ENCODE data around the gene COL6A5.
"Not testable (repeated sequence)": the region's sequence is repeated elsewhere in the genome, so short reads cannot be mapped to it uniquely, and the experiment has no call there.

Gene COL6A5

GRCh38 chr3:130345487-130346079, at the start of gene COL6A5:
TSS of gene COL6A5 (plus strand) at chr3:130345672. CDS start at chr3:130373639, 27,967 bp downstream.
- no peak for DNase-seq

DNA sequence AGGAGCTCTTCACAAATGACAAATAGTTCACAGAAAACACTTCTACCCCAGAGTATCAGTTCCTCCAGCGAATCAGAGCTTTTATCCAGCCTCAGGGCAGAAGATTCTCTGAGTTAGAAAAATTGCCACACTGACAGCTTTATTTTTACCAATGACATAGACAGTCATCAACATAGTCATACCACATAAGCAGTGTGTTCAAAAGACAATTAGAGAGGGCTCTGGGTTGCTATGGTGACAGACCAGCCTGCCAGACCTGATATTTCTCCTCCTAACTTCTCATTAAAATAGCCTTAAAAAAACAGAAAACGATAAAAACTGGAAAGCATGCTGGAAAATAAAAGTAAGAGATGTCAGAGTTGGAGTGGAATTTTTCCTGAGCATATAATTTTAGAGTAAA, 45.9 kb upstream of the COL6A5 start:
- no peak for DNase-seq

- DNase-seq: no peak
These were observed 44.6 kb upstream of the COL6A5 start for GRCh38 chr3:130300888-130301287.

DNA sequence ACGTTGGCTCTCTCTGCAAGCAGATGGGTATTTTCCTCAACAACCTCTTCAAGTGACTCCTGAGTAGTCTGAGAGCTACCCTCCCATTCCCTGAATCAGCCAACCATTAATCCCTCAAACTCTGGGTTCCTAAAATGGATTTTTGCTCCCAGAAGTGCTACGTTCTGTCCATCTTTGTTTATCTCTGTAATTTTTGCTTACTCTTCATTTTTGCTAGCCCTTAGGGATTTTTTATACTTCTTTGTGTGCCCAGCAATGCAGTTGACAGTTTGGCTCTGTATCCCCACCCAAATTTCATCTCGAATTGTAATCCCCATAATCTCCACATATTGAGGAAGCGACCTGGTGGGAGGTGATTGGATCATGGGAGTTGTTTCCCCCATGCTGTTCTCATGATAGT, 35.4 kb upstream of the COL6A5 start:
- no peak for DNase-seq

DNA sequence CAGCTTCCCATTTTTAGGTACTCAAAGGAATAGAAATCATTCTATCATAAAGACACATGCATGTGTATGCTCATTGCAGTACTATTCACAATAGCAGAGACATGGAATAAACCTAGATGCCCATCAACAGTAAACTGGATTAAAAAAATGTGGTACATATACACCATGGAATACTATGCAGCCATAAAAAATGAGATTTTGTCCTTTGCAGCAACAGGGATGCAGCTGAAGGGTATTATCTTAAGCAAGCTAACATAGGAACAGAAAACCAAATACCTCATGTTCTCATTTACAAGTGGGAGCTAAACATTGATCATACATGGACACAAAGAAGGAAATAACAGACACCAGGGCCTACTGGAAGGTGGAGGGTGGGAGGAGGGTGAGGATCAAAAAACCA, 33.1 kb upstream of the COL6A5 start:
- DNase-seq: no peak

- DNase-seq: no peak
These were observed 29.3 kb upstream of the COL6A5 start for GRCh38 chr3:130316169-130316568.

DNA sequence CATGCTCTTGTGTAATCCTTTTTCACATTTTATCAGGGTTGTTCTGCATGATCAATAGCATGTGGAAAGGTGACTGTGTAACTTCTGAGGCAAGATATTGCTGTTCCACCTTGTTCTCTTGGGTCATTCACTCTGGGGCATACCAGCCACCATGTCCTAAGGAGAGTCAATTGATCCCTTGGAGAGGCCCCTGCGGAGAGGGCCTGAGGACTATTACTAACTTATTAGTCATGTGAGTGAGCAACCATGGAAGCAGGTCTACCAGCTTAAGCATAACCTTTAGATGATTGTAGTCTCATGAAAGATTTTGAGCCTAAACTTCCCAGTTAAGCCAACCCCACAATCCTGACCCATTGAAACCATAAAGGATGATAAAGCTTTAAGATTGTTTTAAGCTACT, 22.0 kb upstream of the COL6A5 start:
- DNase-seq: no peak

GRCh38 chr3:130340766-130341165, 4.7 kb upstream of the COL6A5 start:
- no peak for DNase-seq

- DNase-seq: no peak
These were observed 4.1 kb upstream of the COL6A5 start for GRCh38 chr3:130341388-130341787.

GRCh38 chr3:130341882-130342281, 3.6 kb upstream of the COL6A5 start:
- no peak for DNase-seq

DNA sequence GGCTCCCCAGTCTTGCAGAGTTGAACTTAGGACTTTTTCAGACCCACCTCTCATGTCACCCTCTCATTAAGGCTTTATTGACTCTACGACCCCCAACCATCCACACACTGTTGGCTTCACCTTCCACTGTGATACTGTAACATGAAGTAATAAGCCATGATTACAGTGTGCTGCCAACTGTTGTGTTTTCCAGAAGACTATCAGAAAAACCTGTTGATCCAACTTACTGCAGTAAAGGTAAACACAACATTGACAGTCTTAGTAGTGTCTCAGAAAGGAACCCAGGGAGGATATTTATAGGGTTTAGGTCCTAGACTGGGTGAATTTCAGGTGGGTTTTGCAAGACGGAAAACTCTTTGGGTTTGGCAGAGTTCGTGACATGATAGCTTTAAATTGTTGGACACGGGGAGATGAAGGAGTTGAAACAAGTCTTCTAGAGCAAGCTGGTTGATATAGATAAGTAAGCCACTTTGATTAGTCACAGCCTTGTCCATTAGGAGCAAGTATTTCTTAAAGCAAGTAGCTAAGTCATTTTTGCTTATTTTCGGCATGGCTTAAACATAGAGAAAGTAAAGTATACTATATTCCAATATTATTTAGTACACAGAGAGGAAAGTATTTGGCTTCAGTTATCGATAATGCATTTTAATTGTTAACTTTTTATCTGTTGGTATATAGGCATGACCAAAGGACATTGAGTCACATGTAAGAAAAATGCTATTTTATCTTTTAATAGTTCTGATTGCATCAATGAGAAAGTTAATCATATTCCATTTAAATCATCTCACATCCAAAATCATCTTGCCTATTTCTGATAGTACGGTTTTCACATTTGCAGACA, 2.4 kb upstream of the COL6A5 start:
- DNase-seq: no peak

DNA sequence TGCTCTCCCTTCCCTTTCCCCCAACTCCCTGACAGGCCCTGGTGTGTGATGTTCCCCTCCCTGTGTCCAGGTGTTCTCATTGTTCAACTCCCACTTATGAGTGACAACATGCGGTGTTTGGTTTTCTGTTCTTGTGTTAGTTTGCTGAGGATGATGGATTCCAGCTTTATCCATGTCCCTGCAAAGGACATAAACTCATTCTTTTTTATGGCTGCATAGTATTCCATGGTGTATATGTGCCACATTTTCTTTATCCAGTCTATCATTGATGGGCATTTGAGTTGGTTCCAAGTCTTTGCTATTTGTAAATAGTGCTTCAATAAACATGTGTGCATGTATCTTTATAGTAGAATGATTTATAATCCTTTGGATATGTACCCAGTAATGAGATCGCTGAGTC, 2.8 kb downstream of the COL6A5 start:
- not testable (repeated sequence) for DNase-seq

DNA sequence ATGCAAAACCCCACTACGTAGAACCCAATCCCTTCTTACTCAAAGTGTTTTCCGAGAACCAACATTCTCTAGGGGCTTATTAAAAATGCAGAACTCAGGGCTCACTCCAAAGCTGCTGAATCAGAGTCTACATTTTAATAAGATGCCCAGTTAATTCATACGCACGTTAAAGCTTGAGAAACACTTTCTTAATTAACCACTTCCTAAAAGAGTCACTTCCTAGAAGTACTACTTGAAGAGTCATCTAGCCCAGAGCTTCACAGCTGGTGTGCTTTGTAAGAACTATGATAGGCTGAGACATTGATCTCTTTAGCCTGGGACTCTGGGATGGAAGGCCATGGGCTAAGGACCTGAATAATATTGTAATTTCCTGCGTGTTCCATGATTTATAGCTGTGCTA, 9.0 kb downstream of the COL6A5 start:
- DNase-seq: no peak

- no peak for DNase-seq
These were observed 28.6 kb downstream of the COL6A5 start for GRCh38 chr3:130374033-130374432.

- no peak for DNase-seq
These were observed 29.4 kb downstream of the COL6A5 start for GRCh38 chr3:130374908-130375307.

DNA sequence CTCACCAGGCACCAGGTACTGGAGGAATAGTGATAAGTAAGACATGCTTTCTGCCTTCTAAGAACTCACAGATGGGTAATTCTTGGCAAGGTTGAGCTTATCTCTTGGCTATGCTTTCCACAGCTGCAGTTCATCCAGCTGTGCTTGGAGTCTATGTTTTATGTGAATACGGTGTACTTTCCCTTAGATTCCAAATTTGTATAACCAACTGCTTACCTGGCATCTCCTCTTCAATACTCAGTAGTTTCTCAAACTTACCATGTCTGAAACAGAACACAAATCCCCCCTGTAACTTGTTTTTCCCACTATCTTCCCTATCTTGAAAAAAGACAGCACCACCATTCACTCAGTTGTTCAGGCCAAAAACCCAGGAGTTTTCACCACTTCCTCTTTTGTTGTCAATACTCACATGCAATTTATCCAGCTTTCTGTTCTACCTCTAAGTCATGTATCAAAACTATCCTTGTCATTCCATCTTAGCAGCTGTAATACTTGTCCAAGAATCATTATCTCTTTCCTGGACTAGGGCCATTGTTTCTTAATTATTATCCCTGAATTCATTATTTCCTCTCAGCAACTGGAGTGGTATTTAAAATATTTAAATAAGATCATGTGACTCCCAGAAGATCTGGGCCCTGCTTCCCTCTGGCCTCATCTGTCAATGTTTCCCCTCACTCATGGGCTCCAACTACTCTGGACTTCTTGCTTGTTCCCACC, 32.6 kb downstream of the COL6A5 start:
- DNase-seq: no peak

DNA sequence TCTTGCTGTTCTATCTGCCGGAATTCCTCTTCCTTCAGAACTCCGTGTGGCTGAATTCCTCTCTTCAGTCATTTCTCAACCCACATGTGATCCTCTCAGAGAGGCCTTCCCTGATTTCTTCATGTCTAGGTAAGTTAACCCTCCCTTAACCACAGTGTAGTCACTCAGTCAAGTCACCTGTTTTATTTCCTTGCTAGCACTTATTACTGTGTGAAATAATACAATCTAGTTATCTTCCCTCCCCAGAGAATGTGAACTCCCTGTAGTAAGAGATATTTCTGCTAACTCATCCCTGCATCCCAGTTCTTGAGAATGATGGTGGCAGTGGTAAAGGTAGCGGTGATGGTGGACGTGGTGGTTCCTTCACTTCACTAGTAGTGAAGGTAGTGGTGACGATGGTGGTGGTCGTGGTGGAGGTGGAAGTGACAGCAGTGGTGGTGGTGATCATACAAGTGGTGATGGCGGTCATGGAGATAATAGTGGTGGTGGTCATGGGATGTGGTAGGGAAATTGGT, 33.3 kb downstream of the COL6A5 start:
- no peak for DNase-seq

DNA sequence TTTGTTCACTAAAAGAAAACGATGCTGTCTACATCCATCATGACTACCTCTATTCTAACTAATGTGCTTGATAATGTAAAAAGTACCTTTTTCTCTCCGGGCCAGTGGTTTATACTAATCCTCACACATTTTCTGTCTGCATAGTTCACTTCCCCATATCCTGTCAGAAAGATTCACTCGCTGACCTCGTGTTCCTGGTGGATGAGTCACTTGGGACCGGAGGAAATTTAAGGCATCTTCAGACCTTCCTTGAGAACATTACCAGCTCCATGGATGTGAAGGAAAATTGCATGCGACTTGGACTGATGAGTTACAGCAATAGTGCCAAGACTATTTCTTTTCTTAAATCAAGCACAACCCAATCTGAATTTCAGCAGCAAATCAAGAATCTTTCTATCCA, 33.8 kb downstream of the COL6A5 start:
- no peak for DNase-seq

GRCh38 chr3:130380398-130380797, 34.9 kb downstream of the COL6A5 start:
- no peak for DNase-seq

DNA sequence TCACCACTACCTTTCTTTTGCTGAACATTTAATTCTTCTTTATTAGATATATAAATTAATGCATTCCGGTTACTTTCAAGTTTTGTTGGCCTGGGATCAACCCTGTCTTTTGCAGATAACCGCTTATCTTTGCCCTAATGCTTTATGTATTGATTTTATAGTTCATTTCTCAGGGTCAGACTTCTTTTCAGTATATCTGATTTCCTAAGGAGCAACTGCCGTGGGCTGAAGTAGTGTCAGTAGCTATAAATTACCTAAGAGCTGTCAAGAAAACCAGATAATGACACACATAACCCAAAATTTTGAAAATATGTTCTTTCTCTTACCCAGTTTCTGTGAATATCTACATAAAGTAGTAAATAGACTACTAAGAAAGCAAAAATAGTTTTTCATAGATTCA, 38.0 kb downstream of the COL6A5 start:
- no peak for DNase-seq

GRCh38 chr3:130384476-130385025, 39.1 kb downstream of the COL6A5 start:
- DNase-seq: no peak

GRCh38 chr3:130386604-130387263, 41.3 kb downstream of the COL6A5 start:
- no peak for DNase-seq

Measured in NCI-H446 treated with DMSO at 0.1 percent for 48 hours (cell line).